ENCODE results near the gene SEMG2. TPM values are rescaled to one million over a fixed set of nuclear protein-coding genes. Genes with fewer than 3 reads are reported as not detected.

The SEMG2 gene
- total and polyA plus RNA-seq, 2 of the 13 experiments (the other 11 are each of a cell fraction or from before 2014, with no cell fraction given), result not detected

- ChIA-PET CTCF (ENCODE audit: low intra/inter-chr PET ratio, low total read pairs) (no interaction called here), POLR2A (no interaction called here)
- Histone ChIP-seq H3K4me1 (ENCODE audit: insufficient read depth, low read length) (peaks cover 10% of the 10 kb centered on the region), H4K20me1 (ENCODE audit: insufficient read depth, low read length) (no peaks in the 10 kb centered on the region), H3K27me3 (ENCODE audit: control insufficient read depth in 1 of 2, insufficient read depth in 2 of 2, low read length in 2 of 2) (peaks cover 0 to 17% of the 10 kb centered on the region in 2 experiments; a peak in 2 of 5 replicates), H3K4me2 (ENCODE audit: low read depth, low read length) (no peak overlapping the region), H2AFZ (ENCODE audit: low read length) (no peak overlapping the region), H3K27ac (ENCODE audit: extremely low read length, insufficient read depth, low read length) (no peak overlapping the region), H3K79me2 (ENCODE audit: insufficient read depth, low read length) (no peaks in the 10 kb centered on the region), H3K9ac (ENCODE audit: insufficient read depth, low read depth, low read length) (no peak overlapping the region), H3K4me3 (replicated peaks in 1 of 3; ENCODE audit: insufficient read depth in 1 of 3, low read depth in 2 of 3, low read length in 3 of 3) (no peak overlapping the region), H3K36me3 (replicated peaks in 1 of 2; ENCODE audit: control insufficient read depth in 1 of 2, insufficient read depth in 2 of 2, low read length in 2 of 2) (no peaks in the 10 kb centered on the region), H3K9me3 (ENCODE audit: low read length) (no peaks in the 10 kb centered on the region)
- 24% methylated on average over 4 of the region's 4 CpGs for WGBS (ENCODE audit: low lambda C conversion rate)
- FAIRE-seq (no peak), ATAC-seq (no peak), DNase-seq (ENCODE audit: low spot score) (no peak)
- TF ChIP-seq FOXK2 (IDR thresholded peaks at IDR 0.05) (no peak), NR1H2 (CRISPR knock-in tag; IDR thresholded peaks at IDR 0.05; ENCODE audit: borderline replicate concordance, low read depth) (no peak), ISX (CRISPR knock-in tag; conservative IDR thresholded peaks at IDR 0.05) (no peak), PTBP1 (IDR thresholded peaks at IDR 0.05; ENCODE audit: low read depth, low read length, poor library complexity, severe bottlenecking) (no peak), PLRG1 (conservative IDR thresholded peaks at IDR 0.05) (no peak), NFIC (IDR thresholded peaks at IDR 0.05; ENCODE audit: low read length) (no peak), AKAP8 (CRISPR knock-in tag; IDR thresholded peaks at IDR 0.05) (no peak), POGZ (CRISPR knock-in tag; IDR thresholded peaks at IDR 0.05) (no peak), USF2 (IDR thresholded peaks at IDR 0.05; ENCODE audit: low read depth, low read length) (no peak), USF2 (CRISPR knock-in tag; IDR thresholded peaks at IDR 0.05; ENCODE audit: borderline replicate concordance) (no peak), NFKBIZ (CRISPR knock-in tag; IDR thresholded peaks at IDR 0.05) (no peak), SMAD1 (CRISPR knock-in tag; IDR thresholded peaks at IDR 0.05; ENCODE audit: borderline replicate concordance, low read depth) (no peak), RAD51 (IDR thresholded peaks at IDR 0.05; ENCODE audit: borderline replicate concordance) (no peak), MTERF4 (CRISPR knock-in tag; IDR thresholded peaks at IDR 0.05) (no peak), HNRNPL (IDR thresholded peaks at IDR 0.05; ENCODE audit: low read depth, low read length) (no peak)
- intact Hi-C loops (cut with micrococcal nuclease; ENCODE audit: unreplicated experiment), result no loop called here
- no TSS peak for BruUV-seq (replicated peaks)
- in situ Hi-C loops (cut with HindIII; ENCODE audit: extremely low pct_ligation_motif_present, low pct_unique_long_range_greater_than_20kb), result no loop called here
Measured at GRCh38 chr20:45176526-45177267, 44.5 kb upstream of the SEMG2 start.
